D721Med (cell line): Measurements from ENCODE around the gene ZBTB32.

Experiments used
- DNase-seq: peaks from one replicate; pipeline ENCODE4 v3.0.0; 2011; ENCODE audit warnings: low spot score; ENCODE audit not compliant: insufficient read length
- FAIRE-seq: peaks from 2 replicates; lab custom pipeline; 2011; peaks lifted over from hg19 to GRCh38; lab: Jason Lieb, UNC
- TF ChIP-seq, protein P1 (sequence below): IDR thresholded peaks from 2 replicates; pipeline ENCODE4 v1.5.1; 2012; ENCODE audit warnings: mild to moderate bottlenecking, control low read depth; ENCODE audit not compliant: insufficient read depth; ENCODE audit errors: missing control alignments

ZBTB32 gene

DNA sequence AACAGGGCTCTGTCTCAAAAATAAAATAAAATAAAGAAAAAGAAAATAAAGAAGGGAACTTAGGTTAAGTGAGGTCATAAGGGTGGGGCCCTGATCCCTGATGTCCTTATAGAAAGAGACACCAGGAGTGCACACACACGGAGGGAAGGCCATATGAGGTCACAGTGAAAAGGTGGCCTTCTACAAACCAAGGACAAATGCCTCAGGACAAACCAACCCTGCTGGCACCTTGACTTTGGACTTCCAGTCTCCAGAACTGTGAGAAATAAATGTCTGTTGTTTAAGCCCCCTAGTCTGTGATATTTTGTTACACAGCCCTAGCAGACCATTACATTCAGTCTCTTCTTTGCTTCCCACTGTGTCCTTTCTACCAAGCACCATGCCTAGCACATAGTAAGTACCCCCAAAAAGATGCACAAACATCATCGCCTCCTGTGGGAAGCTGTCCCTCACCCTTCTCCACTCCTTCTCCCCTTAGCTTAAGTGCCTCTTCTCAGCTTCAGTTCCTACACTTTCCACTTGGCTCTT is 8.4 kb upstream of the ZBTB32 start:
- DNase-seq (no peak), FAIRE-seq (no peak)
- TF ChIP-seq, protein P1, sequence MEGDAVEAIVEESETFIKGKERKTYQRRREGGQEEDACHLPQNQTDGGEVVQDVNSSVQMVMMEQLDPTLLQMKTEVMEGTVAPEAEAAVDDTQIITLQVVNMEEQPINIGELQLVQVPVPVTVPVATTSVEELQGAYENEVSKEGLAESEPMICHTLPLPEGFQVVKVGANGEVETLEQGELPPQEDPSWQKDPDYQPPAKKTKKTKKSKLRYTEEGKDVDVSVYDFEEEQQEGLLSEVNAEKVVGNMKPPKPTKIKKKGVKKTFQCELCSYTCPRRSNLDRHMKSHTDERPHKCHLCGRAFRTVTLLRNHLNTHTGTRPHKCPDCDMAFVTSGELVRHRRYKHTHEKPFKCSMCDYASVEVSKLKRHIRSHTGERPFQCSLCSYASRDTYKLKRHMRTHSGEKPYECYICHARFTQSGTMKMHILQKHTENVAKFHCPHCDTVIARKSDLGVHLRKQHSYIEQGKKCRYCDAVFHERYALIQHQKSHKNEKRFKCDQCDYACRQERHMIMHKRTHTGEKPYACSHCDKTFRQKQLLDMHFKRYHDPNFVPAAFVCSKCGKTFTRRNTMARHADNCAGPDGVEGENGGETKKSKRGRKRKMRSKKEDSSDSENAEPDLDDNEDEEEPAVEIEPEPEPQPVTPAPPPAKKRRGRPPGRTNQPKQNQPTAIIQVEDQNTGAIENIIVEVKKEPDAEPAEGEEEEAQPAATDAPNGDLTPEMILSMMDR, result no peak

DNA sequence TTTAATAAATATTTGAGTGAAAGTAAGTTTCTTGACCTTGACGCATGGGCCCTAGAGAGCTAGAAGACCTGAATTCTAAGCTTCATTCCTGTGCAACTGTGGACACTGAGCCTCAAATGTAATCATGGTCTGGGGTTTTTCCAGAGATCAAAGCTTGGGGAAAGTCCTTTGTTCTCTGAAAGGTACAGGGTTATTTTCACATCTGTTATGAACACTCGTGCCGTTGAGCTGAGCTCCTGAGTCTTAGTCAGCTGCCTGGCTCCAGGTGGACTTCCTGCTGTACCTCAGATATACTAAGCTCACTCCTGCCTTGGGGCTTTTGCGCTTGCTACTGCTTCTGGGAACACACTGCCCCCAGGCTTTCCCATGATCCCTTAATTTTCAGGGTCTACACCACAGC is 7.5 kb upstream of the ZBTB32 start:
- FAIRE-seq (no peak), DNase-seq (no peak)
- TF ChIP-seq, protein P1, result no peak

DNA sequence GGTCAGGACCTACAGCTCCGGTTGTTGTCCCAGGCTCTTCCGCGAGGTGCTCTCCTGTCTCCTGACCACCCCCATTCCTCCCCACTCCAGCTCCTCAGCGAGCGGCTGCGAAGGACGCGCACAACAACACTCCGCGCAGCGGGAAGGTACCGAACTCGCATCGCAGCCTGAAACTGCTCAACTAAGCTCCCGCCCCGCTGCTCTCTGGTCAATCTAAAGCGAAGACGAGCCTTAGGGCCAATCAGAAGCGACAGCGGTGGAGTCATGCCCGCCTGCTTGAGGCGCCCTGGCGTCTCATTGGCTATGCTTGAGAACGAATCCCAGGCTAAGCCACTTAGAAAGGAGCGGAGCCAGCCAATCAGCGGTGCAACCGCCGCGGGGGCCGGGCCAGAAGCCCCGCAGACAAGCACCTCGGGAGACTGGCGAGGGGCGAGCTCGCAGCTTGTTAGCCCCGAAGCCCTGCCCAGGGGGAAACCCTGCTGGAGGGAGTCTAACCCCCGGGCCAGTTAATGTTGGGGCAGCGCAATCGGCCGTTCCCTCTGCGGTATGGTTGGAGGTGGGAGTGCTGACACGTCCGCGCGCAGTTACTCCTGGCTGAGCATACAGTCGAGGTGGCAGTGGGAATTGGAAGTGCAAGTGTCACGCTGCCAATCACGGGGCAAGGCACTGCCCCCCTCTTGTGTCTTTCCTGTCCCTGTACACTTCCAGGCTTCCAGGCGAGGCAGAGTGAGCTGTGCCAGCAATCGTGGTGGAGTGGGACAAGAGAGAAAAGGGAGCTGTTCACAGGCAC is 1.9 kb upstream of the ZBTB32 start:
- TF ChIP-seq, protein P1, result no peak
- peak; percentile 6 for FAIRE-seq

DNA sequence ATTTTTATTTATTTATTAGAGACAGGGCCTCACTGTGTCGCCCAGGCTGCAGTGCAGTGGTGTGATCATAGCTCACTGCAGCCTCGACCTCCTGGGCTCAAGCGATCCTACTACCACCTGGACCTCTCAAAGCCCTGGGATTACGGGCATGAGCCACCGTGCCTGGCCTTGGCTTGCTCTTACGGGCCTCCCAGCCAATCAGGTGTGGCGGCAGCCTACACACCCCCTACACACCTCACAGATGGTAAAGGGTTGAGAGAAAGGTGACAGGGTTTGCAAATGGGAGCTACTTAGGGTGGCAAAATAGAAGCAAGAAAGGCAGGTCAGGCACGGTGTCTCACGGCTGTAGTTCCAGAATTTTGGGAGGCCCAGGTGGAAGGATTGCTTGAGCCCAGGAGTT is 1.0 kb upstream of the ZBTB32 start:
- TF ChIP-seq, protein P1, result no peak
- no peak for FAIRE-seq
- DNase-seq, result no peak

More for the DNA sequence above, 1.9 kb upstream of the ZBTB32 start:
- peak; percentile 97 for DNase-seq

DNA sequence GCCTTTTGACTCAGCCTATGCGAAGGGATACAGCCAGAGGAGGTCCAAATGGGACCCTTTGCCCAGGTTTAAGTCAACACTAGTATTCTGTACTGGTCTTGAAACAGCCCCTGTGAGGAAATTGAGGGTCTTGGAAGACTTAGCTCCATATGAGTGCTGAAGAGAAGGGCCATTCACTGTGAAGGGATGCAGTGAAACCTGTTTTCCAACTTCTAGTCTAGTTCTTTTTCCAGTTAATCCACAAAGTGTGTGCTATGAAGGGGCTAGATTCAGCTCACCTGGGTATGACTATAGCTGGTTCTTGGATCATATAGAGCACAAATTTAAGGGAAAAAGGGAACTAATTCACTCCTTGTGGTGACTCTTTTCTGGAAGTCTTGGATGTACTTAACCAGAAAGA is 4.0 kb downstream of the ZBTB32 start:
- TF ChIP-seq, protein P1, result no peak
- FAIRE-seq (no peak), DNase-seq (no peak)

DNA sequence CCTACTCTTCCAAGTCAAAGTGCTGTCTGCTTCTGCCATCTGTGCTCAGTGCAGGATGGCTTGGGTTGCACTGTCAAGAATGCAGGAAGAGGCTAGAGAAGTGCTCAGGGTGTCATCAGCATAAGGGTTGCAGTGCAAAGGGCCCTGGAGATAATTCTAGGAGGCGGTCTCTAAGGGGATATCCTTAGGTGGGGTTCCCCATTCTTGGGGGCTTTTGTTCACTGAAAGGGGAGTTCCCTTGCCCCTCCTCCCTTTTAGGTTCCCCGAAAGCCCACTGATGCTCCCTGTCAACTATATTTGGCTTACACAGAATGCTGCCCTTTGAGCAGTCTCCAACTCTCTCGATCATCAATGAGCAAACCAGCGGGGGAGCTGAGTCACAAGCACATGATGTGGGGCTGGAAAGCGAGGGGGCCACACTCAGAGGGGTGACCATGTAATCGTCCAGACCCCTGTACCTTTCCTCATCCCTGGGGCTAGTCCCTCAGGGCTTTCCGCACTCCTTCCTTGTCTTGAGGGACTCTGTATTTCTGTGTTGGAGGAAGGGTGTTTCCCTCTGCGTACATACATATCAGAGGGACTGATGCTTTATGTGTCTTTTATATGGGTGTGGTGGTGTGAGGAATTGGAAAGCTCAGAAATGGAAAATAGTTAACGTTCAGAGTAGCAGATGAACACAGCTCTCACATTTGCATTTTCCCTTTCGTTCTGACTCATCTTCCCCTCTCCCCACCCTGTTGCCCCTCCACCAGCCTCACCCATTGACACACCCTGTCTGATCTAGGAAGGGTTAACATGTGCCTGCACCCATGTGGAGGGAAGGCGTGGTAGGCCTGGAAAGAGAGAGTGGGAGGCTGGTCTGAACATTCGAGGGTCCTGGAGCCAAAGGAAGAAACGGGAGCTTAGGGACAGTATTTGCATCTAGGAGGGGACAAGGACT is 6.7 kb downstream of the ZBTB32 start:
- FAIRE-seq (no peak), DNase-seq (no peak)
- TF ChIP-seq, protein P1, result no peak
